DOHH2 (cell line): ENCODE measurements around the gene MARCO.

Experiments used
- CTCF ChIP-seq: fragments of 200-600 bp; sonication (generic); IDR thresholded peaks from one replicate; pipeline ENCODE4 v1.5.1; 2014; ENCODE audit warnings: antibody characterized with exemption, mild to moderate bottlenecking, low read depth, low read length; ENCODE audit not compliant: poor library complexity, severe bottlenecking
- EZH2phosphoT487 ChIP-seq: fragments of 200-600 bp; sonication (generic); IDR thresholded peaks from 2 replicates; pipeline ENCODE4 v1.6.1; 2017; ENCODE audit warnings: borderline replicate concordance, mild to moderate bottlenecking, antibody characterized with exemption, low read length, moderate library complexity, mixed read lengths

GRCh38 chr2:118978064-118978463 lies 36.1 kb downstream of the MARCO start:
- no peak for TF ChIP-seq CTCF
- no peak for TF ChIP-seq EZH2phosphoT487
